Measurements from ENCODE around the gene SPRY4. TPM values are rescaled to one million over a fixed set of nuclear protein-coding genes. Genes with fewer than 3 reads are reported as not detected.
A peak's percentile ranks its signal among the peaks of the same experiment; 100 is the strongest.

The SPRY4 gene
- total RNA-seq, 2 donors from 2014 or later, result 70.2 to 164 TPM

DNA sequence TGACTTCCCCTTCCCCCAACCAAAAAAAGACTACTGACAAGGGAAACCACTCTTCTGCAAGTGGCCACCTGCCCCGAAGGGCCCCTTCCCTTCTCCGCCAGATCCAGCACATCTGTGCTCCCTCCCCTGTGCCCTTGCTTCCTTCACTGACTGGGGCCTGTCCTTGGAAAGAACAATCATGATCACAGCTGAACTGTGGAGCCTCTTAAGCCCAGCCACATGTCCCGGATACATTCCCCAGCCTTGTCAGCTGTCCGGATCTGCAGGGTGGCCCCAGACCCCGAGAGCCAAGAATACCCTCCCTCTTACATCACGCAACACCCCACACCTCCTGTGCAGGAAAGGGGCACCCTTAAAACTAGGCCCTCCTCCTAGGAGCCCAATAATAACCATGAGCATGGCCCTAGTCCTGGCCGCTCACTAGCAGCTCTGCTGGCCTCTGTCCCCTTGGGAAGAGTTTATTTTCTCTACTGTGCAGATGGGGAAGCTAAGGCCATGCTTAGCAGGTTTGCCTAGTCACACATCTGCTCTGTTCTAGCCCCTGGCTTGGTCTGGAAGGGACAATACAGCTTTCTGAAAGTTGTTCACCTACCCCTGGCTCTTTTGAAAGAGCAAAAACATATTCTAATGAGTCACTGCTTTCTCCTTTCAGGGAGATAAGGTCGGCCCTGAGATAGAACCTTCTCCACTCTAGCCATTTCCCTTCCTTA is 3.8 kb downstream of the SPRY4 start:
- Mint-ChIP-seq H3K27ac (peak overlapping the region; percentile 80), H3K4me3 (peak overlapping the region; percentile 98), H3K4me1 (peaks cover 52% of the 10 kb centered on the region), H3K36me3 (ENCODE audit: low read depth) (peaks cover 75% of the 10 kb centered on the region), H3K27me3 (ENCODE audit: insufficient read depth) (no peaks in the 10 kb centered on the region), H3K9me3 (no peaks in the 10 kb centered on the region)
- no peak for DNase-seq
- Histone ChIP-seq H3K9ac (ENCODE audit: extremely low read depth, low read length, poor library complexity, severe bottlenecking) (peak overlapping the region; percentile 12), H3K27ac (ENCODE audit: low read depth, low read length) (no peak overlapping the region), H3K4me1 (ENCODE audit: control insufficient read depth, insufficient read depth, low read length) (peaks cover 7% of the 10 kb centered on the region), H3K9me3 (ENCODE audit: control insufficient read depth, low read length) (no peaks in the 10 kb centered on the region), H3K36me3 (ENCODE audit: control insufficient read depth, insufficient read depth, low read length) (peaks cover 60% of the 10 kb centered on the region), H3K4me3 (ENCODE audit: low read length) (peak overlapping the region; percentile 96), H3K27me3 (ENCODE audit: control insufficient read depth, insufficient read depth, low read length, poor library complexity, severe bottlenecking) (no peaks in the 10 kb centered on the region)
- WGBS, 2 experiments (ENCODE audit: insufficient coverage in 1 of 2, insufficient read length in 1 of 2), result 17 to 18% methylated on average over 3 to 8 of the region's 8 CpGs
- TF ChIP-seq CTCF (conservative IDR thresholded peaks at IDR 0.05), result no peak

- Histone ChIP-seq H3K4me1 (ENCODE audit: control insufficient read depth, insufficient read depth, low read length) (peaks cover 7% of the 10 kb centered on the region), H3K9ac (ENCODE audit: extremely low read depth, low read length, poor library complexity, severe bottlenecking) (peak overlapping the region; percentile 12), H3K9me3 (ENCODE audit: control insufficient read depth, low read length) (no peaks in the 10 kb centered on the region), H3K36me3 (ENCODE audit: control insufficient read depth, insufficient read depth, low read length) (peaks cover 67% of the 10 kb centered on the region), H3K27ac (ENCODE audit: low read depth, low read length) (no peak overlapping the region), H3K27me3 (ENCODE audit: control insufficient read depth, insufficient read depth, low read length, poor library complexity, severe bottlenecking) (no peaks in the 10 kb centered on the region), H3K4me3 (ENCODE audit: low read length) (peak overlapping the region; percentile 96)
- H3K27me3 Mint-ChIP-seq (ENCODE audit: insufficient read depth), result no peaks in the 10 kb centered on the region
- DNase-seq, result no peak
- 10 to 20% methylated on average over 3 to 4 of the region's 4 CpGs for WGBS, 2 experiments (ENCODE audit: insufficient coverage in 1 of 2, insufficient read length in 1 of 2)
- peak overlapping the region; percentile 80 for H3K27ac Mint-ChIP-seq
- H3K9me3 Mint-ChIP-seq, result no peaks in the 10 kb centered on the region
- peaks cover 57% of the 10 kb centered on the region for H3K4me1 Mint-ChIP-seq
- peaks cover 81% of the 10 kb centered on the region for H3K36me3 Mint-ChIP-seq (ENCODE audit: low read depth)
- no peak for TF ChIP-seq CTCF (conservative IDR thresholded peaks at IDR 0.05)
- H3K4me3 Mint-ChIP-seq, result peak overlapping the region; percentile 98
Observed at GRCh38 chr5:142320430-142320738, 4.4 kb downstream of the SPRY4 start.

- no peaks in the 10 kb centered on the region for H3K9me3 ChIP-seq (ENCODE audit: control insufficient read depth, low read length)
- no peaks in the 10 kb centered on the region for H3K27me3 ChIP-seq (ENCODE audit: control insufficient read depth, insufficient read depth, low read length, poor library complexity, severe bottlenecking)
- H3K4me3 ChIP-seq (ENCODE audit: low read length), result peak overlapping the region; percentile 96
- peaks cover 7% of the 10 kb centered on the region for H3K4me1 ChIP-seq (ENCODE audit: control insufficient read depth, insufficient read depth, low read length)
- H3K9me3 Mint-ChIP-seq, result no peaks in the 10 kb centered on the region
- peak overlapping the region; percentile 12 for H3K9ac ChIP-seq (ENCODE audit: extremely low read depth, low read length, poor library complexity, severe bottlenecking)
- peak overlapping the region; percentile 6 for H3K27ac ChIP-seq (ENCODE audit: low read depth, low read length)
- 36 to 38% methylated on average over 4 to 6 of the region's 7 CpGs for WGBS, 2 experiments (ENCODE audit: insufficient coverage in 1 of 2, insufficient read length in 1 of 2)
- H3K4me3 Mint-ChIP-seq, result peak overlapping the region; percentile 98
- H3K36me3 ChIP-seq (ENCODE audit: control insufficient read depth, insufficient read depth, low read length), result peaks cover 72% of the 10 kb centered on the region
- no peak for TF ChIP-seq CTCF (conservative IDR thresholded peaks at IDR 0.05)
- H3K4me1 Mint-ChIP-seq, result peaks cover 63% of the 10 kb centered on the region
- no peaks in the 10 kb centered on the region for H3K27me3 Mint-ChIP-seq (ENCODE audit: insufficient read depth)
- peak overlapping the region; percentile 80 for H3K27ac Mint-ChIP-seq
- DNase-seq, result peak; percentile 65
- peaks cover 87% of the 10 kb centered on the region for H3K36me3 Mint-ChIP-seq (ENCODE audit: low read depth)
Observed at GRCh38 chr5:142319560-142320429, 5.0 kb downstream of the SPRY4 start.
